GM11168 (cell line): ENCODE data around the gene SH3BP2.

Experiments
- in situ Hi-C: fragments of 300-500 bp; cut with MboI; formaldehyde crosslinking; loops from one replicate; pipeline ENCODE4 v1.12.0; 2022; ENCODE audit warnings: low sequenced_read_pairs; ENCODE audit not compliant: unreplicated experiment

SH3BP2 gene

DNA sequence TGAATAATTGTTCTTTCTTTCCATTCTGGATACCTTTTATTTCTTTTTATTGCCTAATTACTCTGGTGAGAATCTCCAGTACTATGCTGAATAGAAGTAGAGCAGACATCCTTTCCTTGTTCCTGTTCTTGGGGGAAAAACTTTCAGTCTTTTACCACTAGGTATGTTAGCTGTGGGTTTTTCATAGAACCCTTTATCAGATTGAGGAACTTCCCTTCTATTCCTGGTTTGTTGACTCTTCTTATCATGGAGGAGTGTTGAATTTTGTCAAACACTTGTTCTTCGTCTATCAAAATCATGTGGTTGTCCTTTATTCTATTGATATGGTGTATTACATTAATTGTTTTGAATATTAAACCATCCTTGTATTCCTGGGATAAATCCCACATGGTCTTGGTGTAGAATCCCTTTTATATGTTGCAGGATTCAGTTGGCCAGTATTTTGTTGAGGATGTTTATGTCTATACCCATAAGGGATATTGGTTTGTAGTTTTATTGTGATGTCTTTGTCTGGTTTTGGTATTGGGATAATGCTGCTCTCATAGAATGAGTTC lies 23.6 kb downstream of the SH3BP2 start:
- in situ Hi-C loops: no loop called here

DNA sequence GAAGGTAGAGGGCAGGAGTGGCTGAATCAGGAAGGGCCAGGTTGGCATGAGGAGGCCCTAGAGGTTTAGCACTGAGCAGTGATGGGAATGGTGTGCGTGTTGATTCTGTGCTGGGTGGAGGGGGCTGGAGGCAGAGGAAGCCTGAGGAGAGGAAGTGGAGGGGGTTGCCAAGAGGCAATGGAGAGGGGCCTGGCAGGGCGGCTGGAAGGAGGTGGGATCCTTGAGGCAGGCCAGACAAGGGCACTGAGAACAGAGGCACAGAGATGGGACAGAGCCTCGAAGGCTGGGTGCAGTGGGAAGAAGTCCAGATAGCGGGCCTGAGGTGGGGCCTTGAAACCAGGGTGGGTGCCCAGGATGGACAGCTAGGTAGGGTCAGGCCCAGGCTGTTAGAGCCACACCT lies 24.3 kb downstream of the SH3BP2 start:
- in situ Hi-C loops: no loop called here

DNA sequence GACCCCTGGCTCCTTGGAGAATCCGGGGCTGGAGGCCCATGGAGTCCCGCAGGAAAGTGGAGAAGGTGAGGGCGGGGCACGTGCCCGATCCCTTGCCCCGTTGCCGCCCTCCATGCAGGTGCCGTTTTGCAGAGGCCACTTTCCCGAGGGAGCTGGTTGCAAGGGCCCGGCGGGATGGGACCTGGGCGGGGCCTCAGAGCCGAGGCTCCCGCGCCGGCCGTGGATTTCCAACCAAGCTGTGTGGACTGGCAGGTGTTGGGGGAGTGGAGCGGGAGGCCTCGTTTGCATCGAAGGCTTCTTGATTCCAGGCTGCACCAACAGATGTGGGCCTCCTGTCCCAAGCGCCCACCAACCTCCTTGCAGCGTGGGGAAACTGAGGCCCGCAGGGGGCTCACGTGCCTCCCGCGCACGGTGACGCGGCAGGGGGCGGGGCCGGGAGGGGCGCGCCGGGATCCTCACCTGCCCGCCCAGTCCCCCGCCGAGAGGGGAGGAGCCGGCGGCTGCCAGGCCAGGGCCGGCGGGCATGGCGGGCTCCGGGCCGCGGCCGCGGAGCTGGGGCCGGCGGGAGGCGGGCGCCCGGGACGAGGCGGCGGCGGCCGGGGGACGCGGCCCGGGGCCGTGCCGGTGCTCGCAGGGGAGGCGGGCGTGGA lies 24.9 kb downstream of the SH3BP2 start:
- in situ Hi-C loops: no loop called here

DNA sequence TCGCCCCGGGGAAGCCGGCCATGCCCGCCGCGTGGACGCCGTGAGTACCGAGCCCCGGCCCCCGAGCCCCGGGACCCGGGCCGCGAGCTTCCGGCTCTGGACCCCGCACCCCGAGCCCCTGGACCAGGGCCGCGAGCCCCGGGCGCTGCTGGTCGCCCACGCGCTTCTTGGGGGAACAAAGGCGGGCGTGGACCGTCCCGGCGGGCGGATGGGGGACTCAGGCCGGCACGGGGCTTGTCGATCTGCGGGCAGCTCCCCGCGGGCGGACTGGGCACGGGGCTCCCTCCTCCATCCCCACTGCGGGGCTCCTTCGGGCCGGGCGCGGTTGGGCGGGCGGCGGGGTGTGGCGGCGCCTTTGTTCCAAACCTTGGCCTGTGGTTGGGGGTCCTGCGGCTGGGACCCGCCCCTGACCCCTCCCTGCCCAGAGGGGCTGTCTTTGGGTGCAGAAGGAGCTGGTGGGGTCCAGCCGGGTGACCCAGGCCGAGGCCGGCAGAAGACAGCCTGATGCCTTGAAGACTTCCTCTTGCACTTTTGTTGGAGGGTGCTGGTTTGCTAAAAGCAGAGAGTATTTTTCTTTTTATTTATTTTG lies 25.6 kb downstream of the SH3BP2 start:
- in situ Hi-C loops: no loop called here

DNA sequence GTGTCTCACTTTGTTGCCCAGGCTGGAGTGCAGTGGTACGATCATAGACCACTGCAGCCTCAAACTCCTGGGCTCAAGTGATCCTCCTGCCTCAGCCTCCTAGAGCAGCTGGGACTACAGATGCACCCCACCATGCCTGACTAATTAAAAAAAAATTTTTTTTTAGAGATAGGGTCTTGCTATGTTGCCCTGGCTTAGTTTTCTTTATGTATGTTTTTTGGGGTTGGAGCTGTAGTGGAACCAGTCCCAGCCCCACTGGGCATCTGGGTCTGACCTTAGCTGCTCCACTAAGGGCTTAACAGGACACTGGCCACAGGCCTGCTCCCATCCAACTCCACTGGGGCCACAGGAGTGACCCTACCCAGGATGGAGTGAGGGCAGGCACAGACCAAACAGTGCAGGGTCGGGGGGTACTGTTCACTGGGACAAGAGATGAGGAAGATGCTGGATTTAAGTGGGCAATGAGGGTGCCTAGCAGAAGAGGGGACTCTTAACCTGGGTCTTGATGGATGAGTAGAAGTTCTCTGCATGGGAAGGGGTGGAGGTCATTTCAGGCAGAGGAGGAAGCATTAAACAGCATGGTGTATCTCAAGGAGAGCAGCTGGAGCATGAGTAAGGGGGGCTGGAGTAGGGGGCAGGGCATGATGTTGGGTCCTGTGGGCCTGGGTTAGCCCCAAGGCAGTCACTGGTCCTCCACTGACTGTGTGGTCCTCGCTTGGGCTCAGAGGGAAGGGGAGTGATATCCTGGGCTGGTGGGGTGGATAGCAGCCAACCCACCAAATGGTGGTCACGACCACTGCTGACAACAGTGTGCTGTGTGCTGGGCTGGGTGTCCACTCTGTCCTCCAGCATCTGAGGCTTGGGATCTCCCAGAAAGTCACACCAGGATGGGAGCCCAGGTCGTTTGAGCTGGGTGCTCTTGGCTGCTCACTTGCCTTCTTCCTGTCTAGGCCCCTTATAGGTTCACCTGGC lies 26.6 kb downstream of the SH3BP2 start:
- in situ Hi-C loops: no loop called here

DNA sequence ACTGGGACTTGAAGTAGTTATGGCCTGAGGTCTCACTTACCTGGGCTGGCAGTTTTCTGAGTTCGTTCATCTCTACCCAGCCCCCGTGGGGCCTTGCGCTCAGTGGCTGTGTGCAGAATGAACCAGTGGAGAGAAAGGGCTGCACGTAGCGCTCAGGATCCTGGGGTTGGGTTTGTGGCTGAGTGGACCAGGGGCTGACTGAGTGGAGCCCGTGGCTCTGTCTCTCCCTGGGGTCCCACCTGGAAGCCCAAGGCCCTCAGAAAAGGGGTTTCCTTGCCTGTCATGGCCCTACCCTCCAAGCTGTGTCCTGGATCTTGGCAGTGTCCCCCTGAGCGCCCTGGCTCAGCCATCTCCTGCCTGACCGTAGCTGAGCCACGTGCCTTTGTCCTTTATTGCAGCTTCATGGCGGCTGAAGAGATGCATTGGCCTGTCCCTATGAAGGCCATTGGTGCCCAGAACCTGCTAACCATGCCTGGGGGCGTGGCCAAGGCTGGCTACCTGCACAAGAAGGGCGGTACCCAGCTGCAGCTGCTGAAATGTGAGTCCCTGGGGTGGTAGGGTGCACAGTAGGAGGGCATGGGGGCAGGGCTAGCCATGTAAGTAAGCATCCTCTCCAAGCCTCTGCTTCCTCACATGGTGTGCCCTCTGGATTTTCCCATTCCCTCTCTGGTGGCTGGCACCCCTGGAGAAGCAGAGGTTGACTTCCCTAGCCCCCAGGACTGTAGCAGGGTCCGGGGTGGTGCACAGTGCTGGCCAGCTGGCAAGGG lies 27.5 kb downstream of the SH3BP2 start:
- in situ Hi-C loops: no loop called here

DNA sequence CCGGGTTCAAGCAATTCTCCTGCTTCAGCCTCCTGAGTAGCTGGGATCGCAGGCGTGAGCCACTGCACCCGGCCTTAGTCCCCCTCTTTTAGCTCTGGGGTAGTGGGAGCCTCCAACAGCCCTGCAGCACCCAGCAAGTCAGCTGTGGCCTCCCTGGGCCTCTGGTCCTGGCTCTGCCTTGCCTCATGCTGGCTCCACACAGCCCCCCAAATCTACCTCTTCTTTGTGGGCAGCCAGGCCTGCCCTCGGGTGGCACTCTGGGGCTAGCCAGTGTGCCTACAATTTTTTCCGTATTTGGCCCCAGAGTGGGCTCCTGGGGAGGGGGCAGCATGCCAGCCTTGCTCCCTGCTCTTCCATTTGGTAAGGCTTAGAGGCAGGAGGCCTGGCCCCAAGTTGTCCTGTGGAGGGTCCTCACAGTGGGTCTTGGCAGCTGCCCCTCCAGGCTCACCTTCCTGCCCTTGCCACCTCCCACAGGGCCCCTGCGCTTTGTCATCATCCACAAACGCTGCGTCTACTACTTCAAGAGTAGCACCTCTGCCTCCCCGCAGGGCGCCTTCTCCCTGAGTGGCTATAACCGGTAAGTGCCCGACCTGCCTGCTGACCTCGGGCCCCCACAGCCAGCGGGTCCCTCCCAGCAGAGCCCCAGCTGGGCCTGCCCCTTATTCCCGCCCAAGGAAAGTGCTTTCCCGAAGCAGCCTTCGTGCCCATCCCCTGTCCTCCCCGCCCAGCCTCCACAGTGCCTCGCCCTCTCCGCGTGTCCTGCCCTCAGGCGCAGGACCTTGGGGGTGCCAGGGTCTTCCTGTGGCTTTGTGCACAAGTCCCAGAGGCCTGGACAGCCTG lies 29.8 kb downstream of the SH3BP2 start:
- in situ Hi-C loops: no loop called here

DNA sequence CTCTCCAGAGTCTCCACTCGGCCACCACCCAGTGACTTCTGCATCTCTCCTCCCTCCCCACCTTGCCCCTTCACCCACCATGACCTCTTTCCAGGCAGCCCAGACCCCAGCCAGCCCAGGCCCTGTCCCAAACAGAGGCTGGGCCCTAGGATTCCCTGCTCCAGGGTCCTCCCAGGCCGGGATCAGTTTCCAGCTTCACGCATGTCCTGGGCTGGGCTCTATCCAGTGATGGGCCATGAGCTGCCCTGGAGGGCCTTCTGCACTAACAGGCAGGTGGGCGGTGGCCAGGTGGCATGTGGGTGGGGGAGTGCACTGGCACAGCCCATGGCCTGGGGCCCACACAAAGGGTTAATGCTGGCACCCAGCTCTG lies 30.4 kb downstream of the SH3BP2 start:
- in situ Hi-C loops: no loop called here

DNA sequence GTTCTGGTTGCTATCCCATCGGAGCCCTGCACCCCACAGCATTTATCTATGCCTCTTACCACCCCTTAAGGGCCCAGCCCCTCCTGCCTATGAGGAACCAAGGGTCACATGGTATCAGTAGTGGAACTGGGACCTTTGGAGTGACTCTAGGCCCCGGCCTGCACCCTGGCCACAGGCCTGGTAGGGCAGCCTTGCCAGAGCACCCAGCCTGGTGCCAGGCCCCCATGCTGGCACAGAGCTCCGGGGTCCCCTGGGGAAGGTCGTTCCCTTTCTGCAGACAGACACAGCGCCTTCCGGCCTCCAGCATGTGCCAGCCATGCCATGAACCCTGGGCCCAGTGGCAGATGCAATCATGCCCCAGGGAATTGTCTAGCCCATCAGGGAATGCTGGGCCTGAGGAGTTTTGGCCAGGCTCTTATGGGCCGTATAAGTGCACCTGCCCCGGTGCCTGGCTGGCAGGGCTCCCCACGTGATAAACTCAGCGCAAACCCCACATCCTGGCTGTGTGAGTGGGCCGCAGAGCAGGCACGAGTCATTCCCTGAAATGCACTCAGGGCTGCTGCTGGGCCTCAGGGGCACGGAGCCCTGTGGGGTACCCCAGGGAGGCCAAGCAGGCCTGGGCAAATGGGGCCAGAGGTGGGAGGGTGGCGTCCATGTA lies 30.9 kb downstream of the SH3BP2 start:
- in situ Hi-C loops: no loop called here

DNA sequence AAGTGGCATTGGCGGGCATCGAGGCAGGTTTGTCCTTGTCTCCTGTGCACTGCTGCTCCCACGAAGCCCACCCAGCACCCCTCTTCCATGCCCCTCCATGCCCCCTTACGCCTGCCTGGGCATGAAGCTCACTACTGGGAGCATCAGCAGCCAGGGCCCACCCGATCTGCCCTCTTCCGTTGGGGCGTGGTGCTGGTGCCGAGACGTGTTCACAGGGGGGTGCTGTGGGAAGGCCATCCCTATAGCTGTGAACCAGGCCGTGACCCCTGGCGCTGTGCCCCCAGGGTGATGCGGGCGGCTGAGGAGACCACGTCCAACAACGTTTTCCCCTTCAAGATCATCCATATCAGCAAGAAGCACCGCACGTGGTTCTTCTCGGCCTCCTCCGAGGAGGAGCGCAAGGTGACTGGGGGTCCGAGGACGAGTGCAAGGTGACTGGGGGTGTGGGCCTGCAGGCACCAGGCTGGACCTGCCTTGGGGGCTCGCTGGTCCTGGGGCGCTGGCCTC lies 31.5 kb downstream of the SH3BP2 start:
- in situ Hi-C loops: no loop called here

DNA sequence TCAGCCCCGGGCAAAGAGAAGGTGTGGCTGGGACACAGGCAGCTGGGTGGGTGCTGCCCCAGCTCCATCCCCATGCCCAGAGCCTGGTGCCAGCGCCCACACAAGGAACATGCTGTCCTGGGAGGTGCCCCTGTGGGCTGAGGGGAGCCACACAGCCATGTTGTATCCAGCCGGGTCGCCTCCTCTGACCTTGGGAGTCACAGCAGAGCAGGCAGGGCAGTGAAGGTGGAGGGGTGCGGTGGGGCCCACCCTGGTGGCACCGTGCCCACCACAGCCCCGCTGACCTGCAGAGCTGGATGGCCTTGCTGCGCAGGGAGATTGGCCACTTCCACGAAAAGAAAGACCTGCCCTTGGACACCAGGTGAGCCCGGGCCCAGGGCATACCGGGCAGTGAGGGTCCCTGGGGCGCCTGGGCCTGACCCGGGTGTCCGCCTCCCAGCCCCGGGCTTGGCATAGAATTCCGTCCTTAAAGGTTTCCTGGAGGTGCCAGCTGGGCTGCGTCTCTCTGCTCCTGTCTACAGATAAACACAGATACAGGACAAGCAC lies 32.0 kb downstream of the SH3BP2 start:
- in situ Hi-C loops: no loop called here

DNA sequence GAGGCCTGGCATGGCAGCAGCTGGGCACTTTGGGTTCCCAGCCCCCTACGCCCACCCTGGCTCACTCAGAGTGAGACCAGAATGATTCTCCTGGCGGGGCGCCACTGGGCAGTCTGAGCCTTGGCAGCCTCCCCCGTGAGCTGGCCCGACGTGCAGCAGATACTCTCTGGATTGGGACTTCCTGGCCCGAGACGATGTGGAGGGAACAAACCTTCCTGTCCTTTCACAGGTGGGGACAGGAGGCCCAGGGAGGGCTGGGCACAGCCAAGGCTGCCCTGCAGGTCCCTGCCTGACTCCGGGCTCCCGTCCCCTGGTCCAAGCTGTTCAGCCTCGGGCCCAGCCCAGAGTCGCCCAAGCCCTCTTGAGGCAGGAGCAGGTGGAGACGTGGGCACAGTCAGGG lies 32.9 kb downstream of the SH3BP2 start:
- in situ Hi-C loops: no loop called here

DNA sequence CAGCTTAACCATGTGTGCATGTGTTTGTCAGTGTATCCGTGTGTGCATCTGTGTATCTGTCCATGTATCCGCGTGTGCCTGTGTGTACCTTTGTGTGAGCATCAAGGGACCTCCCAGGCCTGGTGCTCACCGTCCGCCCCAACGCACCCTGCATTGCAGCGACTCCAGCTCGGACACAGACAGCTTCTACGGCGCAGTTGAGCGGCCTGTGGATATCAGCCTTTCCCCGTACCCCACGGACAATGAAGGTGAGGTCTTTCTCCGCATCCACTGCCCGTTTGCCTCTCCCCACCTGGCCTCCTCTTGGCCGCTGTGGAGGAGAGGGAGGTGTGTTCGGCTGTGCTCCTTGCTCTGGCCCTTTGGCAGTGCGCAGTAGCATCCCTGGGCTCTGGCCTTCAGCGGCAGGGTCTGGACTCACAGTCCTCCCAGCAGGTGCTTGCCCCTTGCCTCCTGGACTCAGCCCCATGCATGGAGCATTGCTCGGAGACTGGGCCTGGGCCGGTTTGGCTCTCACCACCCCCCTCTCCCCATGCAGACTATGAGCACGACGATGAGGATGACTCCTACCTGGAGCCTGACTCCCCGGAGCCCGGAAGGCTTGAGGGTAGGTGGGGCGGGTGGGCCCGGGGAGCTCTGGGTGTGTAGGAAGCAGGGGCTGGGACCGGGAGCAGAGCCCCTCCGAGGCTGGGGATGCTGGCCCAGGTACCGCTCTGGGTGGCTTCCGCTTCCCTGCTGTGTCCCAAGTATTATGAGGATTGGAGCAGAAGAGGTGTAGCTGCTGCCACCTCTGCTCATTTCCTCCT lies 34.4 kb downstream of the SH3BP2 start:
- in situ Hi-C loops: no loop called here

DNA sequence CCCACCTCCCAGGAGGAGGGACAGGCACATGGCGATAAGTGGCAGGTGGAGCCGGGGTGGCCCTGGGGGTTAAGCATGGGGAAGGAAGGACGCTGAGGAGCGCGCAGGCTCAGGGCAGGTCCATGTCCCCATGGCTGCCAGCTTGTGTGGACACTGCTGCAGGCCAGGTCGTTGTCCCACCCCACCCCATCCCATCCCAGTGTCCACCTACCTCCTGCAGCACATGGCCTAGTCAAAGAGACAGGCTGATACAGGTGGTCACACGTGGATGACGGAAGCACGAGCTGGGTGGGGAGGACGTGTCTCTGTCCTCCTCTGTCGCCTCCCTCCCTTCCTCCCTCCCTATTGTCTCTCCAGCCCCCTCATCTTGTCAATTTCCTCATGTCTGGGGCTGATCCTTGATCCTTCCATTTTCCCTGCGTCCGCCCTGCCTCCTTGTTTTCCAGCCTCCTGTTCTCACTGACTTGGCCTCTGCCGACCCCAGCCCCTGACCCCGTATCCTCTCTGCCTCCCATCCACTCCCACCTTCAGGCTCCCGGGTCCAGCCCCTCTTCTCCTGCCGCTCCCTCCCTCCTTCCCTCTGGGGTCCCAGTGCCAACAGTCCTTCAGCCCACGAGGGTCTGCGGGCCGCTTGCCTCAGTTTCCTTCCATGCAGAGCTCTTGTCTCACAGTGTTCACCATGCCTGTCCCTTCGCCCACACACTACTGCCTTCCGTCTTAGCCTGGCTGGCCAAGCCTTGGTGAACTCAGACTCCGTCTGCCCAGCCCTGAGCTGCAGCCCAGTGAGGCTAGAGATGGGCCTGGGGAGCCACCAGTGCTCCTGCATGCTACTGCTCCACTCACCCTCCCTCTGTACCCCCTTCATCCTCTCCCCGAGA lies 35.2 kb downstream of the SH3BP2 start:
- in situ Hi-C loops: no loop called here

DNA sequence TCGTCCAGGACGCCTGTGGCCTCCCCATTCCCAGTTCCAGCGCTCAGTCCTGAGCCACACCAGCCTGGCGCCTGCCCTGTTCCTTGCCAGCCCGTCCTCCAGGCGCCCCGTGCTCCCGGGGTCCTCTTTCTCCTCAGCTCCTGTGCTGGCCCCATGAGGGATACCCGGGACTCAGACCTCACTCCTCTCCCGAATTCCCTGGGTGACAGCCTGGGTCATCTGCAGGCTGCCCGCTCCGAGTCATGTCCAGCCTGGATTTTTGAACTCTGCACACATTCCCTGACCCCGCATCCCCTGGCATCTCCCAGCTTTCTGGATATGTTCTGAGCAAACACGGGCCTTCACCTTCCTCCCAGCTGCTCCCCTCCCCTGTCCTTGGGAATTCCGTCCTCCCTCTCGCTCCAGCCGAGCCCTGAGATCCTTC lies 35.9 kb downstream of the SH3BP2 start:
- in situ Hi-C loops: no loop called here

DNA sequence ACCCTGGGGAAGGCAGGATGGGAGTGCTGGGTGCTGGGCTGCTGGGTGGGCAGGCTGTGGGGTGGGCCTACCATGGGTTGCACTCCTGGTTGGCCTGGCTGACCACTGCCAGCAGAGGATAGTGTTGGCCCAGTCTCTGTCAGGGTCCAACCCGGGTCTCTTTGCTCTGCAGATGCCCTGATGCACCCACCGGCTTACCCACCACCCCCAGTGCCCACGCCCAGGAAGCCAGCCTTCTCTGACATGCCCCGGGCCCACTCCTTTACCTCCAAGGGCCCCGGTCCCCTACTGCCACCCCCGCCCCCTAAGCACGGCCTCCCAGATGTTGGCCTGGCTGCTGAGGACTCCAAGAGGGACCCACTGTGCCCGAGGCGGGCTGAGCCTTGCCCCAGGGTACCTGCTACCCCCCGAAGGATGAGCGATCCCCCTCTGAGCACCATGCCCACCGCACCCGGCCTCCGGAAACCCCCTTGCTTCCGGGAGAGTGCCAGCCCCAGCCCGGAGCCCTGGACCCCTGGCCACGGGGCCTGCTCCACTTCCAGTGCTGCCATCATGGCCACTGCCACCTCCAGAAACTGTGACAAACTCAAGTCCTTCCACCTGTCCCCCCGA lies 36.5 kb downstream of the SH3BP2 start:
- in situ Hi-C loops: no loop called here
